ENCODE results near the gene TBC1D8B.
"Not testable (repeated sequence)": the region's sequence is repeated elsewhere in the genome, so short reads cannot be mapped to it uniquely, and the experiment has no call there.

Gene TBC1D8B

GRCh38 chrX:106802388-106803275 is at the start of gene TBC1D8B:
TBC1D8B (plus strand) TSS chrX:106802673; CDS start chrX:106802854, 181 bp downstream.
- peak; percentile 51 for DNase-seq

- not testable (repeated sequence) for DNase-seq
Measured at GRCh38 chrX:106769288-106769687, 33.2 kb upstream of the TBC1D8B start.

GRCh38 chrX:106774981-106775380 is 27.5 kb upstream of the TBC1D8B start:
- no peak for DNase-seq

GRCh38 chrX:106780264-106780663 is 22.2 kb upstream of the TBC1D8B start:
- no peak for DNase-seq

- no peak for DNase-seq
Measured at GRCh38 chrX:106780664-106781377, 21.7 kb upstream of the TBC1D8B start.

- DNase-seq = no peak
Measured at GRCh38 chrX:106783716-106784115, 18.8 kb upstream of the TBC1D8B start.

GRCh38 chrX:106791495-106791894 is 11.0 kb upstream of the TBC1D8B start:
- peak; percentile 3 for DNase-seq

- no peak for DNase-seq
Measured at GRCh38 chrX:106802063-106802387, 448 bp upstream of the TBC1D8B start.

- DNase-seq = no peak
Measured at GRCh38 chrX:106811131-106811910, 8.8 kb downstream of the TBC1D8B start.

GRCh38 chrX:106812930-106813329 is 10.5 kb downstream of the TBC1D8B start:
- not testable (repeated sequence) for DNase-seq

- not testable (repeated sequence) for DNase-seq
Measured at GRCh38 chrX:106814093-106814492, 11.6 kb downstream of the TBC1D8B start.

GRCh38 chrX:106862972-106863688 is 60.7 kb downstream of the TBC1D8B start:
- peak; percentile 1 for DNase-seq

GRCh38 chrX:106863697-106864096 is 61.2 kb downstream of the TBC1D8B start:
- no peak for DNase-seq

GRCh38 chrX:106872796-106873195 is 70.3 kb downstream of the TBC1D8B start:
- not testable (repeated sequence) for DNase-seq

- peak; percentile 14 for DNase-seq
Measured at GRCh38 chrX:106874075-106874474, 71.6 kb downstream of the TBC1D8B start.

GRCh38 chrX:106875151-106875550 is 72.7 kb downstream of the TBC1D8B start:
- DNase-seq = no peak

- DNase-seq = no peak
Measured at GRCh38 chrX:106889468-106889867, 87.0 kb downstream of the TBC1D8B start.

GRCh38 chrX:106891762-106892460 is 89.4 kb downstream of the TBC1D8B start:
- DNase-seq = no peak

- peak; percentile 46 for DNase-seq
Measured at GRCh38 chrX:106894392-106894909, 92.0 kb downstream of the TBC1D8B start.

GRCh38 chrX:106894978-106895452 is 92.5 kb downstream of the TBC1D8B start:
- no peak for DNase-seq

- no peak for DNase-seq
Measured at GRCh38 chrX:106897259-106897658, 94.8 kb downstream of the TBC1D8B start.
